K562 (cell line): Measurements from ENCODE around the gene SV2C. TPM values are rescaled to one million over a fixed set of nuclear protein-coding genes. Genes with fewer than 3 reads are reported as not detected.

Source experiments
- C11orf30 ChIP-seq: fragments of 450-650 bp; IDR thresholded peaks from 2 replicates; pipeline ENCODE4 v1.6.1; 2016; ENCODE audit warnings: low read depth, mild to moderate bottlenecking
- CBX2 ChIP-seq: fragments of 200-600 bp; sonication (generic); IDR thresholded peaks from one replicate; pipeline ENCODE4 v1.6.1; 2012; ENCODE audit warnings: mild to moderate bottlenecking, low read length, inconsistent platforms; ENCODE audit not compliant: insufficient read depth, poor library complexity, severe bottlenecking
- MCM7 ChIP-seq, 2 experiments: fragments of 450-650 bp; IDR thresholded peaks; 2 replicates each; pipeline ENCODE4 v1.6.1; 2016 to 2018
- MEF2A ChIP-seq: IDR thresholded peaks from 2 replicates; pipeline ENCODE4 v1.6.1; 2011; ENCODE audit warnings: low read depth, mild to moderate bottlenecking, low read length, moderate library complexity; ENCODE audit not compliant: control insufficient read depth
- RFX7 ChIP-seq: fragments of 250-450 bp; sonication (Bioruptor Pico); IDR thresholded peaks from 2 replicates; pipeline ENCODE4 v1.5.1; 2021; ENCODE audit warnings: mild to moderate bottlenecking
- TFE3 ChIP-seq: fragments of 450-650 bp; formaldehyde crosslinking; IDR thresholded peaks from 2 replicates; pipeline ENCODE4 v1.4.0; 2020; ENCODE audit warnings: mild to moderate bottlenecking, mixed read lengths
- THRA ChIP-seq: fragments of 450-650 bp; IDR thresholded peaks from 2 replicates; pipeline ENCODE4 v1.6.1; 2017; ENCODE audit warnings: mild to moderate bottlenecking, moderate library complexity
- ZBTB2 ChIP-seq: fragments of 450-650 bp; IDR thresholded peaks from 2 replicates; pipeline ENCODE4 v1.6.1; 2016; ENCODE audit warnings: antibody characterized with exemption
- ZNF592 ChIP-seq: fragments of 450-650 bp; IDR thresholded peaks from 2 replicates; pipeline ENCODE4 v1.6.1; 2017; ENCODE audit warnings: antibody characterized with exemption, mild to moderate bottlenecking
- polyA plus RNA-seq, 8 experiments: library from polyadenylated mRNA; depleted of rRNA in 4 of 8; stranded (reverse) in 5 of 8; unstranded in 3 of 8; fragments of >200 nt; fragmentation: Nextera tagmentation in 2 of 8; fragmentation: Illumina TruSeq in 1 of 8; extraction: Ambion mirVana in 2 of 8; extraction: Trizol in 1 of 8; gene quantifications; 2 replicates each; pipeline versions ENCODE4 v1.2.1 to v1.2.3, GENCODE V29; 2011 to 2014; ENCODE audit warnings: inconsistent platforms in 1 of 8, missing spikeins in 1 of 8
- total RNA-seq, 7 experiments: library from RNA; depleted of rRNA in 6 of 7; stranded (reverse); fragments of >200 nt in 6 of 7; fragmentation: Illumina TruSeq in 2 of 7; extraction: Trizol in 2 of 7; gene quantifications; 2 replicates each; pipeline versions ENCODE4 v1.2.1 to v1.2.3, GENCODE V29; 2011 to 2021; ENCODE audit warnings: low replicate concordance in 1 of 7

The SV2C gene
- total and polyA plus RNA-seq, 9 of the 15 experiments (the other 6 are each of a cell fraction or from before 2014, with no cell fraction given), result 0.05 TPM; not detected in 8

- TF ChIP-seq THRA, result no peak
- TF ChIP-seq MEF2A, result no peak
- TF ChIP-seq RFX7 (CRISPR knock-in tag), result no peak
- TF ChIP-seq MCM7 (IDR thresholded peaks at IDR 0.05), result no peak
- no peak for TF ChIP-seq C11orf30
- no peak for TF ChIP-seq ZNF592
- TF ChIP-seq ZBTB2, result no peak
- no peak for TF ChIP-seq CBX2
- TF ChIP-seq TFE3, result no peak
Measured at GRCh38 chr5:76137887-76138542, 54.8 kb downstream of the SV2C start (continued).
